Measurements from ENCODE around the gene ATG2B. TPM values are rescaled to one million over a fixed set of nuclear protein-coding genes. Genes with fewer than 3 reads are reported as not detected.

The ATG2B gene
- polyA plus RNA-seq, 3 donors: 0.94 to 6.7 (median 1.3) TPM

GRCh38 chr14:96363751-96364336 is 703 bp upstream of the ATG2B start:
- Mint-ChIP-seq H3K4me3 (peak overlapping the region; percentile 88), H3K36me3 (peaks cover 0 to 4% of the 10 kb centered on the region in 2 donors), H3K27me3 (ENCODE audit: low read depth in 3 of 3) (no peaks in the 10 kb centered on the region), H3K27ac (peak overlapping the region in 6 of 7 donors; percentile 7 to 82 (median 65)), H3K4me1 (peaks cover 48% of the 10 kb centered on the region), H3K9me3 (peaks cover 0 to 5% (median 0%) of the 10 kb centered on the region in 7 donors)
- peak in 1 of 3 donors; percentile 8 for DNase-seq
- Histone ChIP-seq H3K36me3 (replicated peaks in 1 of 2; ENCODE audit: control insufficient read depth in 1 of 2, insufficient read depth in 2 of 2, low read length in 2 of 2) (no peaks in the 10 kb centered on the region), H3K4me2 (replicated peaks; ENCODE audit: extremely low read depth, low read length, poor library complexity, severe bottlenecking) (peak overlapping the region; percentile 89), H3K79me2 (ENCODE audit: insufficient read depth, low read length) (peaks cover 53% of the 10 kb centered on the region), H3K4me1 (ENCODE audit: control insufficient read depth in 1 of 2, insufficient read depth in 2 of 2, low read length in 2 of 2) (peaks cover 31 to 33% of the 10 kb centered on the region in 2 donors), H2AFZ (ENCODE audit: insufficient read depth, low read depth, low read length, poor library complexity, severe bottlenecking) (peak overlapping the region; percentile 89), H4K20me1 (ENCODE audit: insufficient read depth, low read length) (peaks cover 15% of the 10 kb centered on the region), H3K9me3 (replicated peaks in 1 of 2; ENCODE audit: control insufficient read depth in 1 of 2, insufficient read depth in 1 of 2, low read length in 2 of 2) (no peaks in the 10 kb centered on the region), H3K27ac (ENCODE audit: low read depth in 1 of 2, low read length in 2 of 2) (peak overlapping the region; percentile 20 to 54), H3K4me3 (replicated peaks in 1 of 3; ENCODE audit: low read depth in 2 of 3, low read length in 3 of 3) (peak overlapping the region; percentile 69 to 91 (median 81)), H3K27me3 (ENCODE audit: control insufficient read depth in 2 of 2, insufficient read depth in 2 of 2, low read length in 2 of 2) (no peaks in the 10 kb centered on the region), H3K9ac (ENCODE audit: insufficient read depth, low read length, poor library complexity, severe bottlenecking) (peak overlapping the region; percentile 92)
- WGBS (ENCODE audit: insufficient coverage): under 1% methylated on average over 34 of the region's 38 CpGs
- no peak for TF ChIP-seq CTCF (IDR thresholded peaks at IDR 0.05)
- intact Hi-C loops (cut with micrococcal nuclease): loop anchor here in 1 of 2 donors (2.0 to 10.0 kb wide), 2 partner anchors 27 to 141 kb away; partner anchors contain the start of gene PAPOLA

- DNase-seq: peak; percentile 18 to 39 (median 30)
- Histone ChIP-seq H3K4me2 (replicated peaks; ENCODE audit: extremely low read depth, low read length, poor library complexity, severe bottlenecking) (peak overlapping the region; percentile 89), H3K4me3 (replicated peaks in 1 of 3; ENCODE audit: low read depth in 2 of 3, low read length in 3 of 3) (peak overlapping the region; percentile 81 to 95 (median 89)), H4K20me1 (ENCODE audit: insufficient read depth, low read length) (peaks cover 12% of the 10 kb centered on the region), H3K36me3 (replicated peaks in 1 of 2; ENCODE audit: control insufficient read depth in 1 of 2, insufficient read depth in 2 of 2, low read length in 2 of 2) (no peaks in the 10 kb centered on the region), H3K4me1 (ENCODE audit: control insufficient read depth in 1 of 2, insufficient read depth in 2 of 2, low read length in 2 of 2) (peaks cover 31 to 33% of the 10 kb centered on the region in 2 donors), H3K9ac (ENCODE audit: insufficient read depth, low read length, poor library complexity, severe bottlenecking) (peak overlapping the region; percentile 92), H3K27me3 (ENCODE audit: control insufficient read depth in 2 of 2, insufficient read depth in 2 of 2, low read length in 2 of 2) (no peaks in the 10 kb centered on the region), H3K9me3 (replicated peaks in 1 of 2; ENCODE audit: control insufficient read depth in 1 of 2, insufficient read depth in 1 of 2, low read length in 2 of 2) (no peaks in the 10 kb centered on the region), H3K79me2 (ENCODE audit: insufficient read depth, low read length) (peaks cover 67% of the 10 kb centered on the region), H3K27ac (ENCODE audit: low read depth in 1 of 2, low read length in 2 of 2) (peak overlapping the region; percentile 64 to 90), H2AFZ (ENCODE audit: insufficient read depth, low read depth, low read length, poor library complexity, severe bottlenecking) (peak overlapping the region; percentile 93)
- under 1% methylated on average over 26 of the region's 27 CpGs for WGBS (ENCODE audit: insufficient coverage)
- intact Hi-C loops (cut with micrococcal nuclease): loop anchor here in 1 of 2 donors (2.0 to 10.0 kb wide), 2 partner anchors 28 to 142 kb away; partner anchors contain the start of gene PAPOLA
- Mint-ChIP-seq H3K27me3 (ENCODE audit: low read depth in 3 of 3) (no peaks in the 10 kb centered on the region), H3K4me3 (peak overlapping the region; percentile 88 to 91), H3K9me3 (no peaks in the 10 kb centered on the region), H3K4me1 (peaks cover 45% of the 10 kb centered on the region), H3K27ac (peak overlapping the region; percentile 70 to 87 (median 82)), H3K36me3 (peaks cover 2 to 7% of the 10 kb centered on the region in 2 donors)
- TF ChIP-seq CTCF (IDR thresholded peaks at IDR 0.05): no peak
Observed at GRCh38 chr14:96362071-96362964, 823 bp downstream of the ATG2B start.
